K562 (cell line): ENCODE results near the gene PLXNA3. TPM values are rescaled to one million over a fixed set of nuclear protein-coding genes. Genes with fewer than 3 reads are reported as not detected.

Experiments used
- C11orf30 ChIP-seq: fragments of 450-650 bp; IDR thresholded peaks from 2 replicates; pipeline ENCODE4 v1.6.1; 2016; ENCODE audit warnings: low read depth, mild to moderate bottlenecking
- CCAR2 ChIP-seq: fragments of 200-400 bp; formaldehyde crosslinking; IDR thresholded peaks from 2 replicates; pipeline ENCODE4 v1.6.1; 2017; ENCODE audit warnings: mild to moderate bottlenecking, low read depth, low read length
- HNRNPLL ChIP-seq: fragments of 200-400 bp; formaldehyde crosslinking; IDR thresholded peaks from 2 replicates; pipeline ENCODE4 v1.6.1; 2017; ENCODE audit warnings: low read length, low read depth, mild to moderate bottlenecking; ENCODE audit not compliant: poor library complexity, severe bottlenecking
- MTA3 ChIP-seq: fragments of 450-650 bp; formaldehyde crosslinking; IDR thresholded peaks from 2 replicates; pipeline ENCODE4 v1.6.1; 2017; ENCODE audit warnings: mild to moderate bottlenecking, borderline replicate concordance
- MXI1 ChIP-seq: IDR thresholded peaks from 2 replicates; pipeline ENCODE4 v1.6.1; 2011; ENCODE audit warnings: low read depth, mild to moderate bottlenecking, improper control_type of control experiment, low read length
- NCOA2 ChIP-seq, 2 experiments: fragments of 450-650 bp; IDR thresholded peaks; 2 replicates each; pipeline ENCODE4 v1.6.1; 2018; ENCODE audit warnings: mild to moderate bottlenecking in 2 of 2, moderate library complexity in 1 of 2; ENCODE audit not compliant: partially characterized antibody in 2 of 2
- OTX1 ChIP-seq: fragments of 450-650 bp; formaldehyde crosslinking; IDR thresholded peaks from 2 replicates; pipeline ENCODE4 v1.4.0; 2022; ENCODE audit warnings: mild to moderate bottlenecking
- PCBP1 ChIP-seq: fragments of 200-400 bp; formaldehyde crosslinking; IDR thresholded peaks from 2 replicates; pipeline ENCODE4 v1.6.1; 2018; ENCODE audit warnings: mild to moderate bottlenecking, low read depth, low read length; ENCODE audit not compliant: poor library complexity, severe bottlenecking
- PHB ChIP-seq: fragments of 250-450 bp; sonication (Bioruptor Pico); IDR thresholded peaks from 2 replicates; pipeline ENCODE4 v1.5.0; 2021
- POLR2AphosphoS5 ChIP-seq: IDR thresholded peaks from 2 replicates; pipeline ENCODE4 v1.6.1; 2011; ENCODE audit warnings: mild to moderate bottlenecking, low read depth, low read length, moderate library complexity; ENCODE audit not compliant: control insufficient read depth, insufficient read depth
- RBM15 ChIP-seq: fragments of 200-400 bp; formaldehyde crosslinking; IDR thresholded peaks from 2 replicates; pipeline ENCODE4 v1.6.1; 2018; ENCODE audit warnings: mild to moderate bottlenecking, low read length, moderate library complexity; ENCODE audit not compliant: insufficient read depth
- SAFB ChIP-seq: fragments of 200-400 bp; formaldehyde crosslinking; IDR thresholded peaks from 2 replicates; pipeline ENCODE4 v1.6.1; 2017; ENCODE audit warnings: low read depth, low read length, borderline replicate concordance
- SMAD2 ChIP-seq: fragments of 150-350 bp; IDR thresholded peaks from 2 replicates; pipeline ENCODE4 v1.6.1; 2014; ENCODE audit warnings: low read depth, mild to moderate bottlenecking, low read length
- SRSF3 ChIP-seq: fragments of 200-400 bp; formaldehyde crosslinking; IDR thresholded peaks from 2 replicates; pipeline ENCODE4 v1.6.1; 2016; ENCODE audit warnings: mild to moderate bottlenecking, low read length, moderate library complexity; ENCODE audit not compliant: insufficient read depth
- TAF9B ChIP-seq: fragments of 450-650 bp; IDR thresholded peaks from 2 replicates; pipeline ENCODE4 v1.6.1; 2018; ENCODE audit warnings: mild to moderate bottlenecking; ENCODE audit not compliant: partially characterized antibody
- THRB ChIP-seq: fragments of 450-650 bp; formaldehyde crosslinking; conservative IDR thresholded peaks from 2 replicates; pipeline ENCODE4 v1.4.0; 2022; ENCODE audit warnings: mild to moderate bottlenecking, missing genetic modification characterization
- ZBED1 ChIP-seq: IDR thresholded peaks from 2 replicates; pipeline ENCODE4 v1.6.1; 2014
- ZBTB34 ChIP-seq: fragments of 250-450 bp; sonication (Bioruptor Pico); IDR thresholded peaks from 2 replicates; pipeline ENCODE4 v1.8.0; 2021; ENCODE audit warnings: mild to moderate bottlenecking, moderate library complexity
- ZNF174 ChIP-seq: fragments of 250-450 bp; sonication (Bioruptor Pico); IDR thresholded peaks from 2 replicates; pipeline ENCODE4 v1.4.0; 2020; ENCODE audit warnings: mild to moderate bottlenecking
- ZNF24 ChIP-seq: fragments of 450-650 bp; IDR thresholded peaks from 2 replicates; pipeline ENCODE4 v1.6.1; 2016
- ZNF347 ChIP-seq: fragments of 450-650 bp; formaldehyde crosslinking; IDR thresholded peaks from 2 replicates; pipeline ENCODE4 v1.4.0; 2020; ENCODE audit warnings: low read depth, mild to moderate bottlenecking, moderate library complexity
- polyA plus RNA-seq, 8 experiments: library from polyadenylated mRNA; depleted of rRNA in 4 of 8; stranded (reverse) in 5 of 8; unstranded in 3 of 8; fragments of >200 nt; fragmentation: Nextera tagmentation in 2 of 8; fragmentation: Illumina TruSeq in 1 of 8; extraction: Ambion mirVana in 2 of 8; extraction: Trizol in 1 of 8; gene quantifications; 2 replicates each; pipeline versions ENCODE4 v1.2.1 to v1.2.3, GENCODE V29; 2011 to 2014; ENCODE audit warnings: inconsistent platforms in 1 of 8, missing spikeins in 1 of 8
- total RNA-seq, 7 experiments: library from RNA; depleted of rRNA in 6 of 7; stranded (reverse); fragments of >200 nt in 6 of 7; fragmentation: Illumina TruSeq in 2 of 7; extraction: Trizol in 2 of 7; gene quantifications; 2 replicates each; pipeline versions ENCODE4 v1.2.1 to v1.2.3, GENCODE V29; 2011 to 2021; ENCODE audit warnings: low replicate concordance in 1 of 7
- TF ChIP-seq, protein P1 (sequence below): fragments of 250-450 bp; sonication (Bioruptor Pico); IDR thresholded peaks from 2 replicates; pipeline ENCODE4 v1.5.1; 2021; ENCODE audit warnings: mild to moderate bottlenecking
- TF ChIP-seq, protein P2 (sequence below): IDR thresholded peaks from 2 replicates; pipeline ENCODE4 v1.6.1; 2014; ENCODE audit warnings: antibody characterized with exemption
- TF ChIP-seq, protein P3 (sequence below): fragments of 450-650 bp; formaldehyde crosslinking; IDR thresholded peaks from 2 replicates; pipeline ENCODE4 v1.4.0; 2020; ENCODE audit warnings: mild to moderate bottlenecking, moderate library complexity

The PLXNA3 gene
- total and polyA plus RNA-seq, 9 of the 15 experiments (the other 6 are each of a cell fraction or from before 2014, with no cell fraction given) = 0.32 to 47.8 (median 7.5) TPM

- TF ChIP-seq, protein P1, sequence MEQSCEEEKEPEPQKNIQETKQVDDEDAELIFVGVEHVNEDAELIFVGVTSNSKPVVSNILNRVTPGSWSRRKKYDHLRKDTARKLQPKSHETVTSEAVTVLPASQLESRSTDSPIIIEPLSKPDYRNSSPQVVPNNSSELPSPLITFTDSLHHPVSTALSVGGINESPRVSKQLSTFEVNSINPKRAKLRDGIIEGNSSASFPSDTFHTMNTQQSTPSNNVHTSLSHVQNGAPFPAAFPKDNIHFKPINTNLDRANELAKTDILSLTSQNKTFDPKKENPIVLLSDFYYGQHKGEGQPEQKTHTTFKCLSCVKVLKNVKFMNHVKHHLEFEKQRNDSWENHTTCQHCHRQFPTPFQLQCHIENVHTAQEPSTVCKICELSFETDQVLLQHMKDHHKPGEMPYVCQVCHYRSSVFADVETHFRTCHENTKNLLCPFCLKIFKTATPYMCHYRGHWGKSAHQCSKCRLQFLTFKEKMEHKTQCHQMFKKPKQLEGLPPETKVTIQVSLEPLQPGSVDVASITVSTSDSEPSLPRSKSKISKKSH (CRISPR knock-in tag) = no peak
- TF ChIP-seq RBM15 (no peak), HNRNPLL (no peak), POLR2AphosphoS5 (no peak), SAFB (no peak), PCBP1 (no peak), SRSF3 (no peak), PHB (CRISPR knock-in tag) (no peak), ZBED1 (no peak), CCAR2 (no peak), ZNF24 (no peak), ZNF347 (no peak), ZBTB34 (no peak), NCOA2 (IDR thresholded peaks at IDR 0.05; ENCODE audit: partially characterized antibody in 2 of 2) (no peak), MXI1 (no peak), THRB (no peak), C11orf30 (peak; percentile 97), SMAD2 (no peak), TAF9B (peak; percentile 65), OTX1 (no peak), MTA3 (no peak), ZNF174 (CRISPR knock-in tag) (no peak)
- TF ChIP-seq, protein P2, sequence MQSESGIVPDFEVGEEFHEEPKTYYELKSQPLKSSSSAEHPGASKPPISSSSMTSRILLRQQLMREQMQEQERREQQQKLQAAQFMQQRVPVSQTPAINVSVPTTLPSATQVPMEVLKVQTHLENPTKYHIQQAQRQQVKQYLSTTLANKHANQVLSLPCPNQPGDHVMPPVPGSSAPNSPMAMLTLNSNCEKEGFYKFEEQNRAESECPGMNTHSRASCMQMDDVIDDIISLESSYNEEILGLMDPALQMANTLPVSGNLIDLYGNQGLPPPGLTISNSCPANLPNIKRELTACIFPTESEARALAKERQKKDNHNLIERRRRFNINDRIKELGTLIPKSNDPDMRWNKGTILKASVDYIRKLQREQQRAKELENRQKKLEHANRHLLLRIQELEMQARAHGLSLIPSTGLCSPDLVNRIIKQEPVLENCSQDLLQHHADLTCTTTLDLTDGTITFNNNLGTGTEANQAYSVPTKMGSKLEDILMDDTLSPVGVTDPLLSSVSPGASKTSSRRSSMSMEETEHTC = no peak
- TF ChIP-seq, protein P3, sequence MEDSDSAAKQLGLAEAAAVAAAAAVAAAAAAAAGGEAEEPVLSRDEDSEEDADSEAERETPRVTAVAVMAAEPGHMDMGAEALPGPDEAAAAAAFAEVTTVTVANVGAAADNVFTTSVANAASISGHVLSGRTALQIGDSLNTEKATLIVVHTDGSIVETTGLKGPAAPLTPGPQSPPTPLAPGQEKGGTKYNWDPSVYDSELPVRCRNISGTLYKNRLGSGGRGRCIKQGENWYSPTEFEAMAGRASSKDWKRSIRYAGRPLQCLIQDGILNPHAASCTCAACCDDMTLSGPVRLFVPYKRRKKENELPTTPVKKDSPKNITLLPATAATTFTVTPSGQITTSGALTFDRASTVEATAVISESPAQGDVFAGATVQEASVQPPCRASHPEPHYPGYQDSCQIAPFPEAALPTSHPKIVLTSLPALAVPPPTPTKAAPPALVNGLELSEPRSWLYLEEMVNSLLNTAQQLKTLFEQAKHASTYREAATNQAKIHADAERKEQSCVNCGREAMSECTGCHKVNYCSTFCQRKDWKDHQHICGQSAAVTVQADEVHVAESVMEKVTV (CRISPR knock-in tag) = no peak
Observed at GRCh38 chrX:154495472-154495922, 37.4 kb downstream of the PLXNA3 start (continued).
